Neuronal stem cell (in vitro differentiated cells): ENCODE results near the gene SLC17A9.
A peak's percentile ranks its signal among the peaks of the same experiment; 100 is the strongest.

Experiments used
- DNase-seq: peaks from one replicate; pipeline ENCODE4 v3.0.0-alpha.2; 2013; ENCODE audit warnings: low spot score
- H2AFZ ChIP-seq: one replicate; pipeline ENCODE4 v1.6.1; 2013; ENCODE audit warnings: mild to moderate bottlenecking, low read length, inconsistent platforms
- H2AK5ac ChIP-seq: 2 replicates; pipeline ENCODE4 v1.6.1; 2013; ENCODE audit warnings: low read depth, mild to moderate bottlenecking, inconsistent platforms, low read length, moderate library complexity, mixed read lengths
- H2BK120ac ChIP-seq: 2 replicates; pipeline ENCODE4 v1.6.1; 2013; ENCODE audit warnings: low read depth, mild to moderate bottlenecking, inconsistent platforms, low read length, moderate library complexity, mixed read lengths
- H2BK12ac ChIP-seq: one replicate; pipeline ENCODE4 v1.6.1; 2013; ENCODE audit warnings: low read length, inconsistent platforms
- H2BK15ac ChIP-seq: 2 replicates; pipeline ENCODE4 v1.6.1; 2013; ENCODE audit warnings: mild to moderate bottlenecking, low read length, inconsistent platforms, mixed read lengths
- H2BK5ac ChIP-seq: one replicate; pipeline ENCODE4 v1.6.1; 2013; ENCODE audit warnings: inconsistent platforms, mild to moderate bottlenecking, low read length, moderate library complexity
- H3K14ac ChIP-seq: one replicate; pipeline ENCODE4 v1.6.1; 2013; ENCODE audit warnings: low read length, inconsistent platforms
- H3K18ac ChIP-seq: 2 replicates; pipeline ENCODE4 v1.6.1; 2013; ENCODE audit warnings: low read length, inconsistent platforms
- H3K23ac ChIP-seq: 2 replicates; pipeline ENCODE4 v1.6.1; 2013; ENCODE audit warnings: low read depth, mild to moderate bottlenecking, mixed read lengths, low read length, inconsistent platforms; ENCODE audit not compliant: poor library complexity
- H3K27ac ChIP-seq: replicated peaks from 3 replicates; pipeline ENCODE4 v1.5.1; 2013; ENCODE audit warnings: low read length, inconsistent platforms
- H3K27me3 ChIP-seq, 3 experiments: 2 replicates each; pipeline ENCODE4 v1.6.1; 2013; ENCODE audit warnings: low read length in 3 of 3, mild to moderate bottlenecking in 2 of 3, inconsistent platforms in 1 of 3, low read depth in 1 of 3, mixed read lengths in 1 of 3, moderate library complexity in 1 of 3; ENCODE audit not compliant: control insufficient read depth in 3 of 3, insufficient read depth in 3 of 3
- H3K36me3 ChIP-seq, 2 donors: replicated peaks in 1 of 2; 2 replicates each; pipeline ENCODE4 v1.6.1; 2013; ENCODE audit warnings: low read length in 2 of 2; ENCODE audit not compliant: control insufficient read depth in 2 of 2, insufficient read depth in 2 of 2
- H3K4ac ChIP-seq: 2 replicates; pipeline ENCODE4 v1.6.1; 2013; ENCODE audit warnings: inconsistent platforms, mild to moderate bottlenecking, low read length, moderate library complexity
- H3K4me1 ChIP-seq, 2 donors: 1 replicate in 1 of 2; 2 replicates in 1 of 2; pipeline ENCODE4 v1.6.1; 2013; ENCODE audit warnings: low read length in 2 of 2, low read depth in 1 of 2; ENCODE audit not compliant: control insufficient read depth in 2 of 2, insufficient read depth in 1 of 2
- H3K4me2 ChIP-seq: one replicate; pipeline ENCODE4 v1.6.1; 2013; ENCODE audit warnings: mild to moderate bottlenecking, low read length, inconsistent platforms; ENCODE audit not compliant: insufficient read depth, poor library complexity, severe bottlenecking
- H3K4me3 ChIP-seq, 2 donors: 2 replicates each; pipeline ENCODE4 v1.5.1; 2013; ENCODE audit warnings: low read length in 2 of 2, mild to moderate bottlenecking in 2 of 2, inconsistent platforms in 1 of 2, moderate library complexity in 1 of 2
- H3K79me1 ChIP-seq: one replicate; pipeline ENCODE4 v1.6.1; 2013; ENCODE audit warnings: low read depth, mild to moderate bottlenecking, inconsistent platforms, low read length, moderate library complexity
- H3K9ac ChIP-seq: one replicate; pipeline ENCODE4 v1.6.1; 2013; ENCODE audit warnings: mild to moderate bottlenecking, low read depth, low read length, inconsistent platforms; ENCODE audit not compliant: poor library complexity
- H3K9me3 ChIP-seq, 2 donors: replicated peaks in 1 of 2; 2 replicates each; pipeline versions ENCODE3 to v1.6.1; 2013; ENCODE audit warnings: low read length in 2 of 2, mild to moderate bottlenecking in 2 of 2, inconsistent platforms in 1 of 2, low read depth in 1 of 2, mixed read lengths in 1 of 2, moderate library complexity in 1 of 2; ENCODE audit not compliant: control insufficient read depth in 2 of 2, insufficient read depth in 1 of 2
- H4K8ac ChIP-seq: one replicate; pipeline ENCODE4 v1.6.1; 2013; ENCODE audit warnings: low read depth, mild to moderate bottlenecking, inconsistent platforms, low read length, moderate library complexity
- H4K91ac ChIP-seq: one replicate; pipeline ENCODE4 v1.6.1; 2013; ENCODE audit warnings: low read length, low read depth, mild to moderate bottlenecking, inconsistent platforms; ENCODE audit not compliant: poor library complexity
- WGBS, 2 donors: extraction: QIAGEN DNeasy Blood & Tissue Kit; methylation state at CpG; one replicate each; pipeline ENCODE4 v1.1.7; 2013; ENCODE audit warnings: missing lambda C conversion rate in 2 of 2, mixed read lengths in 1 of 2; ENCODE audit not compliant: insufficient read length in 2 of 2, insufficient replicate concordance in 1 of 2; ENCODE audit errors: extremely low coverage in 2 of 2; 5-methylcytosine and 5-hydroxymethylcytosine counted together

Gene SLC17A9

DNA sequence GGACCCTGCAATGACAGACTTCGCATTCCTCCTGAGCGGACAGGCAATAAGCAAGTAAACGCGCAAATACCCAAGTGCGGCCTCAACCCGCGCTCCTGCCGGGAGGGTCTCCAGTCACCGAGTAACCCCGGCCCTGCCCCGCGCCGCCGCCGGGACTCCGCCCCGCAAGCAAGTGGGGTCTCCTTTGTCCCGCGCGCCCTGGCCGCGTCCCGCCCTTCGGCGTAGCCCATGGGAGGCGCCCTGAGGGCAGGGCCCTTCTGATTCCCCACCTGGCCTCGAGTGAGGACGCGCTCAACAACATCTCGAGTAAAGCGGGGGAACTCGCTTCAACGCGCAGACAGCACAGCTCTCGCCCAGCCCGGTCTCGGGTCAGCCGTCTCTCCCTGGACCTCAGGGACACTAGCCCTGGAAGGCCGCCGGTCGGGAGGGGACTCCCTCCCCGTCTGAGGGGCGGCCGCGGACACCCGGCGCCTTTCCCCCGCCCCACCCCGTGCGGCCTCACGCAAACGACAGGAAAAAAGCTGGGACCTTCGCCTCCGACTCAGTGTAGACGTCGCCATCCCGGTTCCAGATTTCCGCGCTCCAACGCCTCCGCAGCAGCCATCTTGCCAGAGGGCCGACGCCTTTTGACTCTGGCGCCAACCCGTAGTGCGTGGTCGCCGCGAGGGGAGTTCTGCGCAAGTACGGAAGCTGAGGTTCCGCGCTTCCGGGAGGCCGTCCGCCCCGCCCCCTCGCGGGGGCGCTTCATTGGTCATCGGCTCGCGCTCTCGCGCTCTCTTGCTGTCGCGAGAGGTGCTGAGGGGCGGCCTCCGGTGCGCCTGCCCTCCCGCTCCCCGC, 15.0 kb upstream of the SLC17A9 start:
- Histone ChIP-seq H3K36me3 (peaks cover 25 to 65% of the 10 kb centered on the region in 2 donors), H3K79me1 (peaks cover 8% of the 10 kb centered on the region), H3K23ac (peak overlapping the region; percentile 98), H2BK15ac (no peak overlapping the region), H4K91ac (peak overlapping the region; percentile 93), H3K4ac (peak overlapping the region; percentile 98), H2BK5ac (no peak overlapping the region), H3K18ac (peak overlapping the region; percentile 97), H2AK5ac (peak overlapping the region; percentile 99), H3K4me2 (peak overlapping the region; percentile 66), H2BK12ac (peak overlapping the region; percentile 95), H3K27me3 (no peaks in the 10 kb centered on the region), H3K9ac (peak overlapping the region; percentile 94), H3K14ac (peak overlapping the region; percentile 78), H4K8ac (peak overlapping the region; percentile 95), H3K27ac (peak overlapping the region; percentile 75), H3K4me3 (peak overlapping the region; percentile 92 to 98), H2BK120ac (no peak overlapping the region), H2AFZ (peak overlapping the region; percentile 92), H3K9me3 (no peaks in the 10 kb centered on the region), H3K4me1 (peaks cover 3 to 8% of the 10 kb centered on the region in 2 donors)
- WGBS, 2 donors = no CpG with 5 or more reads among the region's 92 CpGs
- DNase-seq = peak; percentile 95

DNA sequence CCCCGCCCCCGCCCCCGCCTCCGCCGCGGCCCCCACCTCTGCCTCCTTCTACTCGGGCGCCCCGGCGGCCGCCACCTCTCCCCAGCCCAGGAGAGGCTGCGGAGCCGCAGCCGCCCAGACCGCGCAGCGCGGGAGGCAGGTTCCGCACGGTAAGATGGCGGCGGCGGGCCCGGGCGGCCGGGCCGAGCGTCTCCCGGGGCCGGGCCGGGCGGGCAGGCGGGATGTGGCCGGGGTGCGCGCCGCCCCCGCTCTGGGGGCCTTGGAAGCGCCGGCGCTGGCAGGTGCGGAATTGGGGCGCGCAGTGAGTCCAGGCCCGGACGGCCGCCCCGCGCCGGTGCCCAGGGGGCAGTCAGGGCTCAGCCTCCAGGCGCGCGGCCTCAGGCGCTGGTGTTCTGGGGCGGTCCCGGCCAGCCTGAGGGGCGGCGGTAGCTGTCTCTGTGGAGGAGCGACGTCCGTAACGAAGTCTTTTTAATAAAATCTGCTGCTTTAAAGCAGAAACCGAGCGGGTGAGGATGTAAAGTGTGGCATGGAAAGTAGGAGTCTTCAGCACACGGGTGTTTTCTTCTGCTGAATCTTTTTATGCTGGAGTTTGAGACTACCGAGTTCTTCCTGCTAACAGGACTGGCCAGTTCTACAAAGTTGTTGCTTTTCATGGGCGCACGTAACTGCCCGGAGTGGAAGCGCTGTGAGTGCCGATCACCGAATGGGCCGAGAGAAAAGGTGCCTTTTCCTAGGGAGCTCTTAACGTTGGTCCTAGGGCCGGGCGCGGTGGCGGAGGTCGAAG, 14.2 kb upstream of the SLC17A9 start, which contains the start of gene GID8:
Gene GID8, plus strand, starts transcription at position 43 of the 784 bp plus-strand sequence. CDS start 3,356 bp downstream, outside the sequence.
- peak within 1 kb of the TSS; percentile 66 for H3K4me2 ChIP-seq
- H2BK120ac ChIP-seq = no peak within 1 kb of the TSS
- H2BK5ac ChIP-seq = peak within 1 kb of the TSS; percentile 42
- no peak within 1 kb of the TSS for H2BK15ac ChIP-seq
- H4K91ac ChIP-seq = peak within 1 kb of the TSS; percentile 93
- peak within 1 kb of the TSS; percentile 94 for H3K9ac ChIP-seq
- peak within 1 kb of the TSS; percentile 78 for H3K14ac ChIP-seq
- H3K79me1 ChIP-seq = peaks cover 8% of the 10 kb centered on the region
- no peaks in the 10 kb centered on the region for H3K27me3 ChIP-seq
- H3K4ac ChIP-seq = peak within 1 kb of the TSS; percentile 98
- peak within 1 kb of the TSS; percentile 99 for H2AK5ac ChIP-seq
- H3K27ac ChIP-seq = peak within 1 kb of the TSS; percentile 75
- peaks cover 30 to 65% of the 10 kb centered on the region in 2 donors for H3K36me3 ChIP-seq
- H3K9me3 ChIP-seq = no peaks in the 10 kb centered on the region
- DNase-seq = no peak
- peak within 1 kb of the TSS; percentile 97 for H3K18ac ChIP-seq
- H4K8ac ChIP-seq = peak within 1 kb of the TSS; percentile 95
- H2BK12ac ChIP-seq = peak within 1 kb of the TSS; percentile 95
- peaks cover 3 to 8% of the 10 kb centered on the region in 2 donors for H3K4me1 ChIP-seq
- WGBS, 2 donors = no CpG with 5 or more reads among the region's 79 CpGs
- peak within 1 kb of the TSS; percentile 98 for H3K23ac ChIP-seq
- H2AFZ ChIP-seq = peak within 1 kb of the TSS; percentile 92
- peak within 1 kb of the TSS; percentile 92 to 98 for H3K4me3 ChIP-seq

DNA sequence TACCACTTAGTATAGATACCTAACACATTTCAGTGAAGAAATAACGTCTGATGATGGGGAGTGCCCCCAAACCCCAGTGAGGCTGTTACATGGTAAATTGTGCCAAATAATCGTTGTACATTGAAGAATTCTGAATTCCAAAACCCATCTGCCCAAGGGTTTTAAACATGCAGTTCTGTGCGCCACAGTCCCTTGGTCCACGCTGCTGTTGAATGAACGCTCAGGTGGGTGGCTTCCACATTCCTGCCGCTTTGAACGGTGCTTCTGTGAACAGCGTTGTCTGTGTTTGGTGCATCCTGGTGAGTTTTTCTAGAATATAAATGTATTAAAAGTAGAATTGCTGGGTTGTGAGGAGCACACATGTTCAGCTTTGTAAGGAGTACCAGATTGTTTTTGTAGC, 11.6 kb upstream of the SLC17A9 start:
- Histone ChIP-seq H3K9me3 (peaks cover 0 to 2% of the 10 kb centered on the region in 2 donors), H3K27me3 (no peaks in the 10 kb centered on the region), H2BK12ac (no peak overlapping the region), H2BK120ac (no peak overlapping the region), H3K23ac (no peak overlapping the region), H3K4me3 (no peak overlapping the region), H3K14ac (no peak overlapping the region), H2BK5ac (no peak overlapping the region), H4K8ac (no peak overlapping the region), H4K91ac (no peak overlapping the region), H3K79me1 (peaks cover 4% of the 10 kb centered on the region), H3K4ac (no peak overlapping the region), H3K36me3 (peaks cover 30 to 65% of the 10 kb centered on the region in 2 donors), H3K4me2 (no peak overlapping the region), H3K4me1 (peaks cover 3% of the 10 kb centered on the region in 2 donors), H3K9ac (no peak overlapping the region), H2AFZ (no peak overlapping the region), H3K27ac (no peak overlapping the region), H2AK5ac (no peak overlapping the region), H2BK15ac (no peak overlapping the region), H3K18ac (no peak overlapping the region)
- DNase-seq = no peak
- no CpG with 5 or more reads among the region's 8 CpGs for WGBS, 2 donors

DNA sequence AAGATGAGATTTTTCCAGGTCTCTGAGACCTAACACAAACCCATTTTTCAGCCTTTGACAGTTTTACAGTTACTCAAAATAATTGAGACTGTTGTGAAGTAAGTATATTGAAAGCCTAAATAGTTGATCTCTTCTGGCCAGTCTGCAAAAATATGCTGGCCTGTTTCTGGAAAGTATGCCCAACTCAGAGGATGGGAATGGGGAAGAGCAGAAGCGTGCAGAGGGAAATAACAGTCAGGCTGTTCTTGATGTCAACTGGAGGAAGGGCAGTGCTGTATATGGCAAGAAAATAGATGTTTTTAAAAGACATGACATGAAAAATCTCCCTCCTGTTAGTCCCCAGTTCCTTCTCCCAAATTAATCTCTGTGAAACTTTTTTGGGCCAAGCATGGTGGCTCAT, 10.7 kb upstream of the SLC17A9 start:
- Histone ChIP-seq H3K23ac (no peak overlapping the region), H2AK5ac (no peak overlapping the region), H2BK120ac (no peak overlapping the region), H3K4me1 (peaks cover 2 to 3% of the 10 kb centered on the region in 2 donors), H2BK5ac (no peak overlapping the region), H2BK15ac (no peak overlapping the region), H4K91ac (no peak overlapping the region), H3K4ac (no peak overlapping the region), H3K9ac (no peak overlapping the region), H3K4me3 (no peak overlapping the region), H3K27ac (no peak overlapping the region), H3K18ac (no peak overlapping the region), H3K14ac (no peak overlapping the region), H3K79me1 (peaks cover 4% of the 10 kb centered on the region), H3K27me3 (no peaks in the 10 kb centered on the region), H3K4me2 (no peak overlapping the region), H3K9me3 (peaks cover 0 to 2% of the 10 kb centered on the region in 2 donors), H2BK12ac (no peak overlapping the region), H3K36me3 (peaks cover 38 to 71% of the 10 kb centered on the region in 2 donors), H4K8ac (no peak overlapping the region), H2AFZ (no peak overlapping the region)
- DNase-seq = no peak
- no CpG with 5 or more reads among the region's 1 CpG for WGBS, 2 donors
